ENCODE data around the gene TSHZ1. TPM values are rescaled to one million over a fixed set of nuclear protein-coding genes. Genes with fewer than 3 reads are reported as not detected.

Gene TSHZ1
- total RNA-seq, 4 donors from 2014 or later, result 10.4 to 18.1 (median 12.5) TPM

DNA sequence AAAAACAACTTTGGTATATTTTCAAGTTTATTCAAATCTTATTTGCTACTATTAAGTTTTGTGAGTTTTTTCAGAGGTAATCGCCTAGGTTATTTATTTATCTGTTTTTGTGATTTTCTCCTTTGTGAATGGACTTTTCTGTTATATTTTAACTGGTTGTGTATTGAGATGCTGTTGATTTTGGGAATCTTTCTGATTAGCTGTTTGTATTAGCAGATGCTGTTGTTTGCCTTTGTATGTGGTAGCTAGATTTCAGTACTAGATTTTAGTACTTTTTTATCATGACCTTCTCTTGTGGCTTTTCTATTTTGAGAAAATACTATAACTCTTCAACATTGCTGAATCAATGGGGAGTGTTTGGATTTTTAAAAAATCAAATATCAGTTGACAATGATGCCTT lies 42.4 kb downstream of the TSHZ1 start:
- TF ChIP-seq, protein P1, sequence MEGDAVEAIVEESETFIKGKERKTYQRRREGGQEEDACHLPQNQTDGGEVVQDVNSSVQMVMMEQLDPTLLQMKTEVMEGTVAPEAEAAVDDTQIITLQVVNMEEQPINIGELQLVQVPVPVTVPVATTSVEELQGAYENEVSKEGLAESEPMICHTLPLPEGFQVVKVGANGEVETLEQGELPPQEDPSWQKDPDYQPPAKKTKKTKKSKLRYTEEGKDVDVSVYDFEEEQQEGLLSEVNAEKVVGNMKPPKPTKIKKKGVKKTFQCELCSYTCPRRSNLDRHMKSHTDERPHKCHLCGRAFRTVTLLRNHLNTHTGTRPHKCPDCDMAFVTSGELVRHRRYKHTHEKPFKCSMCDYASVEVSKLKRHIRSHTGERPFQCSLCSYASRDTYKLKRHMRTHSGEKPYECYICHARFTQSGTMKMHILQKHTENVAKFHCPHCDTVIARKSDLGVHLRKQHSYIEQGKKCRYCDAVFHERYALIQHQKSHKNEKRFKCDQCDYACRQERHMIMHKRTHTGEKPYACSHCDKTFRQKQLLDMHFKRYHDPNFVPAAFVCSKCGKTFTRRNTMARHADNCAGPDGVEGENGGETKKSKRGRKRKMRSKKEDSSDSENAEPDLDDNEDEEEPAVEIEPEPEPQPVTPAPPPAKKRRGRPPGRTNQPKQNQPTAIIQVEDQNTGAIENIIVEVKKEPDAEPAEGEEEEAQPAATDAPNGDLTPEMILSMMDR (IDR thresholded peaks at IDR 0.05; ENCODE audit: low read depth), result no peak

DNA sequence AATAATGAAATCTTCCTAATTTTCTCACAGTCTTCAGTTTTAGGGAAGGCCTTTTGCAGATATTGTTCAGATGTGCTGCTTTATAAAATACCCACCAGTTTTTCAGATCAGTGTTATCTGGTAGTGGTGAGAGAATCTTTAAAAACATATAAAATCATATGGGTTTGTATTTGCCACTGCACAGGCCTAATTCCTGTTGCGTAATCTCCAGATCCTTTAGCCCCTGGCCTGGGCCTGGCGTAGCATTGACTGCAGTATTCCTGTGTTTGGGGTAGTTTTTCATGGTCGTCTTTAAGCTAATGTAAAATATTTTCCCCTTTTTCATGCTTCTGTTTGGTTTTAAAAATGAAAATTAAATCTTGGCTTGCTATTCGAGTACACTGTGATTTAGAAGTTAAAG lies 43.2 kb downstream of the TSHZ1 start:
- TF ChIP-seq, protein P1 (IDR thresholded peaks at IDR 0.05; ENCODE audit: low read depth), result no peak

DNA sequence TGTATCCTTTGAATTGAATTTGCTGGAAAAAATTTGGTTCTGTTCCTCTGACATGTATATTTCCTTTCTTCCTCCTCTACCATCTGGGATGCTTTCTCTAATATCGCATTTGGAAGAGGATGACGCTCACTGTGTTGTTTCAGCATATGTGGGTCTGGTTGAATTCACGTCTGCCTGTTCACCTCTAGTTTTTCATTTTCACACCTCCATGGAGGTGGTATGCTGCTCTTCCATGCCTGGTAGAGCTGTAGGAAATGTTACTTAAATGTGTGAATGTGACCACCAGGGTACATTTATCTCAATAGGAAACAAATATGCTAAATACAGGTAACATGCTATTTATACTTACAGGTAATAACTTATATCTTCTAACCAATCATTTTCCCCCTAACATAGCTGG lies 44.5 kb downstream of the TSHZ1 start:
- TF ChIP-seq, protein P1 (IDR thresholded peaks at IDR 0.05; ENCODE audit: low read depth), result no peak

DNA sequence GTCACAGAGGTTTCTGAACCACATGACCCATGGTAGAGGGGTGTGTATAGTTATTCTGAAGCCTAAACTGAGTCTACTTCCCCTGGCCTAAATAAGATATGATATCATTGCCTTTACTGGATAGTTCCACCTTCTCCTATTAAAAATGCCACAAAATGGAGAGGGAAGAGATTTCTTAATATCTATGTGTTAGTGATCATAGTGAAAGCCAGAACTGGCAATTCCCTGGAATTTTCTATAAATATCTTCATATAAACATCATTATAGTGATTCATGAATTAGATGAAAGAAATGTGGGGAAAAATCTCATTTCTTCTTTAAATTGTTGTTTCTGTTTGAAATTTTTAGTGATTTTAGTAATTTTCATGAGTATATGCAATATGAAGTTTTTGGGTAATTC lies 45.8 kb downstream of the TSHZ1 start:
- TF ChIP-seq, protein P1 (IDR thresholded peaks at IDR 0.05; ENCODE audit: low read depth), result no peak

DNA sequence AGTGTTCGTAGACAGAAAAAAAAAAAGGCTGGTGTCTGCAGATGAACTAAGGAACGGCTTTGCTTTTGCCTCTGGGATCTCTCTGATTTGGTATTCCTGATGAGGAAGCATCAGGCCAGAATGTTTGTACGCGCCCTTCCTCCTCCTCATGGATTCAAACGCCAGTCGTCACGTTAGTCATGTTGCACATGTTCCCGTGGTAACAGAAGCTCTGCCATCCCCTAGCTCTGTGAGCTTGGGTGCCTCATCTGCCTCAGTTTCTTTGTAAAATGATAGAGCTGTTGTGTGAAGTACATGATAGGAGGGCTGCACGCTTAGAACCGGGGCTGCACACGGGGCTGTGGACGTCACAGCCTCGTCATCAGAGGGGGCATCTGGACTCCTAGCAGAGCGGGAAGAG lies 47.0 kb downstream of the TSHZ1 start:
- TF ChIP-seq, protein P1 (IDR thresholded peaks at IDR 0.05; ENCODE audit: low read depth), result no peak

DNA sequence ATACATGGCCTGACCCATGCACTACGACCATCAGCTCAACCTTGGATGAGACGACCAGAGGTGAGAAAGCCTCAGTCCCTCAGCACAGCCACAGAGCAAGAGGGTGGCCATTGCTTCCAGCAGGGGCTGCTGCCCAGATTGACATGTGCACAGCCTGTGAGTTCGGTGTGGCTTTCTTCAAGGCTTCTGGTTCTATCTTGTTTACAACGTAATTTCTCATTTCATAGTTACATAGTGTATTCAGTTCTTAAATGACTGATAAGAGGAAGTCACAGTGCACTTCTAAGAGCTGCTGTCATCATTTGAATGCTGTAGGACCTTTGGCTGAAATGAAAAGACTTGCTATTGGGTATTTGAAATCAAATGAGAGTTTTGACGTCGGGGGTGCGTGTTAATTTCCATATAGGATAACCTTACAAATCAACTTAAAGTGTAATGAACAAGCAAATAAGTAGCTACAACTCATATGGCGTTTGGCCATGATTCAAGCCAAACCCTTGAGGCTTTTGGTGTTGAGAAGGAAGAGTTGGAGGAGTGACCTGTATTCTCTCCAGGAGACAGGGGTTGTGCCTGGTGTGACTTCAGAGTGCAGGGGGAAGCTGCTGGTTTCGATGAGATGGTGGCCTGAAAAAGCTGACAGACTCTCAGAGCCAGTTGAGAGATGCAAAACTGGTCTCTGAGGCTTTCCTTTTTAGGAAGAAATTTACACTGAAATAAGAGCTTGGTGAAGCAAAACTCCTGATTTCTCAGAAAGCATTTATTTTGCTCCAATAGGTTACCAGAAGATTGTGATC lies 51.0 kb downstream of the TSHZ1 start:
- TF ChIP-seq, protein P1 (IDR thresholded peaks at IDR 0.05; ENCODE audit: low read depth), result no peak

DNA sequence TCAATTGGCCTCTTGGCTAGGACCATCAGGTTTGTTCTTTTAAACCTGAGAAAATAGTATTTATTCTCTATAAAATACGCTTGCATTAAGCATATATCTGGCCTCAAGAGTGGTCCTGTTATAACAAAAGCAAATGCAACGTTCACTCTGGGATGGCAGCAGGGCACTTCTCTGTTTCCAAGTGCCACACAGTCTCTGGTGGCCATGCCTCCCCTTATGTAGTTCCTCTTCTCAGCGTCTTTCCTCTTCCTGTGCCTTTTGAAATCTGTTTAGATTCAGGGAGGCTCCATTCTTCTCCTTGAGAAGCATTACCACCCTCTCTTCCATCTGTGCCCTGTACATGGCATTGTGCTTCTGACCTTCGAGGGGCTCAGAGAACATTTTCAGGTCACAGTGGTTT lies 51.9 kb downstream of the TSHZ1 start:
- TF ChIP-seq, protein P1 (IDR thresholded peaks at IDR 0.05; ENCODE audit: low read depth), result no peak

Measured in subcutaneous adipose tissue (tissue), 4 donors.